HG03354 (cell line): ENCODE measurements around the gene NEK10.
"Not testable (repeated sequence)": the region's sequence is repeated elsewhere in the genome, so short reads cannot be mapped to it uniquely, and the experiment has no call there.

ENCODE experiments used
- ATAC-seq: cut with Tn5 transposase; IDR thresholded peaks from one replicate; pipeline ENCODE4 v1.9.1; 2021; ENCODE audit warnings: mild to moderate bottlenecking; ENCODE audit not compliant: unreplicated experiment, poor library complexity, severe bottlenecking

Gene NEK10

DNA sequence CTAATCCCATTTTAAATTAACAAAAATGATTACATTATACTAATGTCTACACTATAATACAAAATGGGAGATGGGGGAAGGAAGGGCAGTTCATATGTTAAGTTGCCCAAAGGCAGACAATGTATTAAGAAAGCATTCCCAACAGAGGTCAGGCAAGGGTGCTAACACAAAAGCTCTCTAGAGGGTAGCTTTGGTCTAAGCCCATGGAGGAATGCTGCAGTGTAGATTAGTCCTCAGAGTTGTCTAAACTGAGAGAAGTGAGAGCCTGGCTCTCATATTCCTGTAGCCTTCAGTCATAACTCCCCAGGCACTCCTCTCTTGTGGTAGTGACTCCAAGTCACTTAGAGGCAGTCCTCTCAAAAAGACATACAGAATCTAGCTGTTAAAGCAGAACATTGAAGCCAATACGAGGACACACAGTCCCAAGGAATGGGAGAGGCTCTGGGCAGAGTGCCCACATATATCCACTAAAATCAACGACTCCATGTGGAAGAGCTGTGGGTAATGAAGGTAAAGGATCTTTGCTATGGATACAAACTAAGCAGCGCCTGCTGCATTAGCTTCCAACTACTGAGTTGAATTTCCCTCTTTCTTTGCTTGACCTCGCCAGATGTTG is 14.5 kb downstream of the NEK10 start:
- ATAC-seq: no peak

DNA sequence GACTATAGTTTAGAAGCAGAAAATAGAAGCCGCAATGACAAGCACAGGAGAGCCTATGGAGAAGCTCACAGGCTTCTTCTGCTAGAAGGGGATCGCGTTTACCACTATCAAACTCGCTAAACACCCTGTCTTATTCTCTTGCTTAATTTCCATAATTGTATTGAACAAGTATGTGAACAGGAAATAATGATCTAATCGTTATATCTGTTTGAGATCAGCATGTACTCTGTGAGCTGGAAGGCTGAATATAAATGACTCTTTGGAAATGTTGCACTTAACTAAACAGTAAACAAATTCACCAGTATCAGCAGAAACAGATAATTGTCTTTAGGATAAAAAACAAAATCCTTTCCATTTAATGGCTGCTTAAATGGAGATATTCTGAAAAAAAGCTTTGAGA is 15.0 kb downstream of the NEK10 start:
- ATAC-seq: no peak

DNA sequence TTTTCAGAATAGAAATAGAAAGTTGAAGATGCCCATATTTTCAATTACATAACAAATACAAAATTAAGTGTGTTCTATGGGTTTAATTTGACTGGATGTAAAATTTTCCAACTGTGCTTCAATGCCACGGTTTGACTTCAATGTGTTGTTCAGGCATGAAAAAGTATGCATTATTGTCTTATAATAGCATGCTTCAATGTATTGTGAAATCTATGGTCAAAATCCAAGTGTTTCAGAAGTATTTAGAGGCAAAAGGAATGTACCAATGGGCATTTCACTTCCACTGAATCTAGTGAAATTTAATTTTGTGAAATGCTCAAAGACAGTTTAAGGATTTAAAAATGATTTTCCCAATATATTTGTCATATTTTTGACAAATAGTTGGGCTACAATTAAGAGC is 16.0 kb downstream of the NEK10 start:
- no peak for ATAC-seq

DNA sequence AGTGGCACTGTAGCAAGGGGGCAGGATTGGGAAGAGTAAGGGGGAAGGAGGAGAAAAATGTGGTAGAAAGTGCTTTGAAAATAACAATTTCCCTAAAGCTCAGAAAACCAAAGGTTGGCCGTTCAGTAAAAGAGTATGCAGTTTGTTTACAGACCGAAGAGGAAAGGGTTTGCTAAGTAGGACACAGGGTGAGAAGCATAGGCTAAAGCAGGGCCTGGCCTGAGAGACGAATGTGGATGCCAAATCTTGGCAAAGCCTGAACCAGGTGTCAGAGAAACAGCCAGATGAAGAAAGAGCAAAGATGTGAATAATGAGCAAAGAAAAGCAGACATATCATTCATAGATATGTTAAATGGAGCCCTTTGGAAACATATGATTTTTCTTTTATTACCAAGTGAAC is 17.1 kb downstream of the NEK10 start:
- ATAC-seq: no peak

DNA sequence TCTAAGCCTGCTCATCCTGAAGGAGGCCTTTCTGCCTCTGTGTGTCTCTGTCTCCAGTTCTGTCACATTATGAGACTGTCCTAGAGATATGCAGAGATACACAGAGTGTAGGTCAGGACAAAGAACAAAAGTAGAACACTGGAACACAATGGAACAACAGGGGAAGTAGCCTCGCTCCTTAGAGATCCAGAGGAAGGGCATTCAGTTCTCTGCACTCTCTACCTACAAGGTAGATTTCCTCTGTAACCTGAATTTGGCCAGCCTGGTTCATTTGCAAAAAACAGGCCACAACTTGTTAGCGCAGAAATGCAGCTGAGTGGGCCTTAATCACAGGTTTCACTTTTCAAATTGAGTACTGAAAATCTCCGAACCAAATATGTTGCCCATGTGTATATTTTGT is 19.4 kb downstream of the NEK10 start:
- peak; percentile 55 for ATAC-seq

DNA sequence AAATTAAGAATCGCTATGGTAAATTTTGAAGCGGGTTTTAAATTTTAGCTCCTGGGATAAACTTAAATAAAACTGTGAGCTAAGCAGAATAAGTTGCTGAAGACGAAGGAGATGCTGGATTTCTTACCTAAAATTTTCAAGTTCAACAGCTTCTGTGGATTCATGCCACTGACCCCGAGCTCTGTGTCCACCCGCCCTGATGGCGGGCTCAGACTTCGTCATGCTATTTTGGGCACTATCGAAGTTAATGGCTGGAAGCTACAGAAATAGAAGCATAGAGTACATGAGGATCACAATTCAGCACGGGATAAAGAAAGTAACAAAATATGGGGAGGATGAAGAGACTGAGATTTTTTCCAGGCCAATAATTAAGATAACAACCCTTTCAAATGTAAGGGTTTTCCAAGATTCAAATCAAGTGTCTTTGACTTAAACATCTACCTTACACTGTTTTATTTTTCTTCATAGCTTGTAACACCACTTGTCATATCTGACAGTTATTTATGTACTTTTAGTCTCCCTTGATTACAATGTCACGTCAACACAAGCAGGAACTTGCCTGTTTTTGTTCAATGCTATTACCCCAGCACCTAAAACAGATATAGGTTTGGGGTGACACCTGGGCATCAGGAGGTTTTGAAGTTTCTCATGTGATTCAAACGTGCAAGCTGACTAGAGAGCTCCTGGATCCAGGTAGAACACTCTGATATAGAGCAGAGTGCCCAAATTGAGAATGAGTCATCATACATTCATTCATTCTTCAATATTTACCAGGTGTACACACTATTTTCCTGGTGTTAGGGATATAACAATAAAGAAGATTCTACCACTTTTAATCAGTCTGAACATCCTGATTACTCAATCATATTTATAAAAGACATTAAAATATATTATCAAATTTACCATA is 23.0 kb downstream of the NEK10 start:
- ATAC-seq: no peak

DNA sequence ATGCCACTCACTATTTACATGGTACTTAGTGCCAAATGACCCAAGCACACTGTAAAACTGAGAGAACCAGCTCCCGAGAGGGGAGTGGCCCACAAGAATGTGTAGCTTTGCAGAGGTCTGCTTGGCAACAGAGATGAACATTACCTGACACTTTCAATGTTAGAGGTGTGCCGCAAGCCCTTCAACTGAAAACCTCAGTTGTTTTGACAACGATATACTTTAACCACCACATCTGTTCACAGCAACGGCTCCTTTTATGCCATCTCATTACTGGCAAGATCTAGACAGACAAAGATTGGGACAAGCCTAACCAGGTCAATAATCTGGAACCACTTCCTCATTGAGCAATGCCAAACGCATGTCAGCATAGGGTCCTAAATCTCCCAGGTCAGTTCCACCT is 23.7 kb downstream of the NEK10 start:
- ATAC-seq: peak; percentile 70

DNA sequence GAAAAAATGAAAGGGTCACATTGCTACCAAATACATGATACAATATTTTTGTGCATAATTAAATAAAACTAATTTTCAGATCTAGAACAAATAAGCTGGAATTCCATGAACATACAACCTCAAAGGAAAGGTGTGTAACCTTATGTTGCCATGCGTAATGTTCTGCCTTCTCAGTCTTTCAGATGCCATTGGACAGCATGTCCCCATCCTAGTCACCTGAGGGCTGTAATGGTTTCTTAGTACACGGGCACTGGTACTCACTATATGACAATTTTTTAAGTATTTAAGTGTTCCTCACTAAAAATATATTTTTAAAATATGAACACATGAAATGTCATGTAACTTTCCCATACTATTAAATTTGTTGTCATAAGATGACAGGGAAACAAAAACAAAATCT is 24.1 kb downstream of the NEK10 start:
- ATAC-seq: no peak

DNA sequence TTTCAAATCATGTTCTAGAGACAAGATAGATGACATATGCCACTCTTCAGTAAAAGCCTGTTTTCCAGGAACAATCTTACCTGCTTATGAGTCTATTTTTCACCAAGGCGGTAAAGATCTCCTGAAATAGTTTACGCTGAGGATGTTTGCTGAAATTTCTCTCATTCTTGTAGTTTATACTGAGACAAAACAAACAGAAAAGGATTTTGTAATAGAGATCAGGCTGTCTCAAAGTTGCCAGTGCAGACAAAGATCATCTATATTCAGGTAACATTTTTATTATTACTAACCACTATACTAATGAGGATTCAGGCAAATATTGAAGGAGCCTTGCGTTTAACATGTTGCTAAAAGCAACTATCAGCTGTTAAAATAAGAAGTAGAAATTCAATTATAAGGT is 25.0 kb downstream of the NEK10 start:
- no peak for ATAC-seq

DNA sequence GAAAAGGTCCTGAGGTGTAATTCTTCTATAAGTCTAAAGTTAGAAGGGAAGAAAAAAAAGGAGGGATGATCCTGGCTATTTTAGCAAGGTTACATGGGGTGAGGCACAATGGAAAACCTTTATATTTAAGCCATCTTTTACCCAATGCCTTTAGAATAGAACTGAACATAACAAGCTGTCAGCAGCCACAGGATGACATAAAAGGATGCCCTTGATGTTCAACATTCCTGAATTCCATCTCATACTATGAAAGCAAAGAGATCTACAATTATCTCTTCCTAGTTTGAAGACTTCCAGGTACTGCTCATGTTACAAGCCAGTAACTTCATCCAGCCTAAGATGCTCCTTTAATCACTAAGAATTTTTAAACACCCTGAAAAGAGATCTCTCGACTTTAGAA is 26.9 kb downstream of the NEK10 start:
- ATAC-seq: no peak

DNA sequence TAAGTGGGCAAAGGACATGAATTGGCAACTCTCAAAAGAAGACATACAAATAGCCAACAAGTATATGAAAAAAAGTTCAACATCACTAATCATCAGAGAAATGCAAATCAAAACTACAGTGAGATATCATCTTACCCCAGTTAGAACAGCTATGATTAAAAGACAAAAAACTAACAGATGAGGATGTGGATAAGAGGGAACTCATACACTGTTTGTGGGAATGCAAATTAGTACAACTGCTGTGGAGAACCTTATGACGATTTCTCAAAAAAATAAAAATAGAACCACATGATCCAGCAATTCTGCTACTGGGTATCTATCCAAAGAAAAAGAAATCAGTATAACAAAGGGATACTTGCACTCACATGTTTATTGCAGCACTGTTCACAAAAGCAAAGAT is 28.6 kb downstream of the NEK10 start:
- ATAC-seq: peak; percentile 92

DNA sequence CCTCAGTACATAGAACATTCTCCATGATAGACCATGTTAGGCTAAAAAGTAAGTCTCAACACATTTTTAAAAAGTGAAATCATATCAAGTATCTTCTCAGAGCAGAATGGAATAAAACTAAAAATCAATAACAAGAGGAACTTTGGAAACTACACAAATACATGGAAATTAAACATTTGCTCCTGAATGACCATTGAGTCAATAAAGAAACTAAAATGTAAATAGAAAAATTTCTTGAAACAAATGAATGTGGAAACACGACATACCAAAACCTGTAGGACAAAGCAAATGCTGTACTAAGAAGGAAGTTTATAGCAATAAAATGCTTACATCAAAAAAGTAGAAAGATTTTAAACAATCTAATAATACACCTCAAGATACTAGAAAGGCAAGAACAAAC is 33.6 kb downstream of the NEK10 start:
- ATAC-seq: no peak

DNA sequence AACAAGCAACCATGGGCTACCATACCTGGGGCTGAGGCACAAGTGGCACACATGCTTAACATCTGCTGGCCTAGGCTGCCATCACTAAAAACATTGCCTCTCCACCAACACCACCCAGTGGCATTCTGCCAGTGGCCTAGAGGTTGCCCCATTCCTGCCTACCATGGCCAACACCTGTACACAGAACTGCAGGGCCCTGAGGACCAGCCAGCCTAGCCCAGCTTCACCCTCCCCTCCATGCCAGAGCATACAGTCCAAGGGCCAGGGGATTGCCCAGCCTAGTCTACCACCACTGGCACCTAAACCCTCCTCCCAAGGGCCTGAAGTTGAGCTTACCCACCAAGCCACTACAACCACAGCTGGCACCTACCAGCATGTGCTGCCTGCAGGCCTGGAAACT is 35.3 kb downstream of the NEK10 start:
- ATAC-seq: no peak

DNA sequence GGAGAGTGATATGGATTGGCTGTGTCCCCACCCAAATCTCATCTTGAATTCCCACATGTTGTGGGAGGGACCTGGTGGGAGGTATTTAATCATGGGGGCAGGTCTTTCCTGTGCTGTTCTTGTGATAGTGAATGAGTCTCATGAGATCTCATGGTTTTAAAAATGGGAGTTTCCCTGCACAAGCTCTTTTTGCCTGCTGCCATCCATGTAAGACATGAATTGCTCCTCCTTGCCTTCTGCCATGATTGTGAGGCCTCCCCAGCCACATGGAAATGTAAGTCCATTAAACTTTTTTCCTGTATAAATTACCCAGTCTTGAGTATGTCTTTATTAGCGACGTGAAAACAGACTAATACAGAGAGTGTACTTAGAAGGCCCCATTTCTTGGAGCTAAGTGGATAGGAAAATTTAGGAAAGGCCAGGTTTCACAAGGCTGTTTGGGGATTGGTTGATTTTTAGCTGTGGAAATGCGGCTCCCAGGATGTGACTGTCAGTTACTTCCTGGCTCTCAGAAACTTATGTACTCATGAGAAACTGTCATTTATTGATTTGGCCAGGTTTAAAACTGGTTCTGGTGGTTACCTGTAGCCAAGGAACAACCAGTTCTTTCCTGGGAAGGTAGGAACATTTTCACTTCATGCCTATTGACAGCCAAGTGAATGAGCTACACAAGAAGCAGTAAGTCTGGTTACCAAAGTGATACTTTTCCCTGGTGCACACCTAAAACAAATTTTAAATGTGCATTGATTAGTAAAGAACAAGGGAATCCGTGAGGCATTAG is 40.0 kb downstream of the NEK10 start:
- not testable (repeated sequence) for ATAC-seq

DNA sequence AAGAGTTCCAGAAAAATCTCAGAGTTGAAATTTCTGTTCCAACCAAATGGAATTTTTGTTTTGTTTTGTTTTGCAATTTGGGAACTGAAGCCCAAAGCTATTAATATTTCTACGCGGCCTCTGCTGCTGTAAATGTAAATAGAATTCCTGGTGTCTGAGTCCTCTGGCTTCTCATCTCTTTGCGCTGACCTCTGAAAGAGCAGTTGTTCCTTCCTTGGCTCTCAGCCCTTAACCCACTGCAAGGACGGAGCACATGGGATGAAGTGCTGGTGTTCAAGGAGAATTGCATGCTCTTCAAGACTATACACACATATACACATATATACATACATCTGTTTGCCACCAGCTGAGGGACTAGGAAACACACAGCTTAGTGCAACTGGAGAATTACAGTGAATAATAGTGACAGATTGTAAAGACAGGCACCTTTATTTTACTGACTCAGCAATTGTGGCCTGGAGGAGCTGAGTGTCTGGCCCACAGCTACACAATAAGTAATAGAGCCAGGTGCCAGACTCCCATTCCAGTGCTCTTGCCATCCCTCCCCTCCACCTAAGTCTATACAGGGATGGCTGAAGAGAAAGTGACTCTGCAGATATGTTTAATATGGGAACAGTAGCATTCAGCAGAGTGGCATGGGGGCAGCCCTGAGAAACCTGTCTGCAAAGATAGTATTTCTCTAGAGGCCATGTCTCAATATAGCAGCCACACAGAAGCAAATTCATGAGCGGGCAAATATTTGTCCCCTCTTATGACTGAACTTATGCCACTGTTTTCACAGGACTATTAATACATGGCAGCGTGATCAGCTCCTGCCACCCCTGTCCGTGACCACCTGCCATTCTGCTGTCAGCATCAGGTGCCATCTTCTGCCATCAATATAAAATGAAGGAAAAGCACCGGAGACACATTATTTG is 42.3 kb downstream of the NEK10 start:
- ATAC-seq: no peak

DNA sequence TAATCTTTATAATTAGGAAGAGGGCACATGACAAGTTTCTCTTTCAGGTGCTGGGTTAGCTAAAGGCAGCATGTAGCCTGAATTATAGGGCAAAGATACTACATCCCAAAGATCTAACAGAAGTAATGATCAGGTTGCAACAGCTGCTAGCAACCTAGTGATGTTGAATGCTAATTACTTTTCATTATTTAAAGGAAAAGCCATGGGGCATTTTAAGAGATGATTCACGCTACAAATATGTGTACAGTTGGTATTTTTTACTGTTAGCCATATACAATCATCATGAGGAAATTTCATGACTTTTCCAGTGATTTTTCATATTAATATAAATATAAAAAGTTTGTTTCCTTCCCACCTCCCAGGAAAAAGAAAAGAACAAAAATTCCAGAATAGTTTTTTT is 43.0 kb downstream of the NEK10 start:
- no peak for ATAC-seq

DNA sequence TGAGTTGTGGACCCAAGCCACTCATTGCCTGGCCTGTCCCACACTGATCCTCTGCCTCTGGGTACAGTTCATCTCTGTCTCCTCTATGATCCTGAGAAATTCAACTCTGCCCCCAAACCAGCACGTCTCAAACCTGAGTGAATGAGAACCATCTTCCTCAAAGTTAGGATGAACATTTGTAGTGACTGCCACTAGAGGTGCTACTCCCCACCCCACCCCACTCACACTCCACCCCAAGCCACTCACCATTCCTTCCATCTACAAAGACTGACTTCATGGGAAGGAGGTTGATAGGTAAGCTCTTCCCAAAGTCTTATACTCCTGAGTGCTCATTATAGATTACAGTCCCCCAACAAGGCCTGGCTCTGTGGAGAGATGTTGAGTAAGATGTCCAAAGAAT is 43.8 kb downstream of the NEK10 start:
- ATAC-seq: no peak

DNA sequence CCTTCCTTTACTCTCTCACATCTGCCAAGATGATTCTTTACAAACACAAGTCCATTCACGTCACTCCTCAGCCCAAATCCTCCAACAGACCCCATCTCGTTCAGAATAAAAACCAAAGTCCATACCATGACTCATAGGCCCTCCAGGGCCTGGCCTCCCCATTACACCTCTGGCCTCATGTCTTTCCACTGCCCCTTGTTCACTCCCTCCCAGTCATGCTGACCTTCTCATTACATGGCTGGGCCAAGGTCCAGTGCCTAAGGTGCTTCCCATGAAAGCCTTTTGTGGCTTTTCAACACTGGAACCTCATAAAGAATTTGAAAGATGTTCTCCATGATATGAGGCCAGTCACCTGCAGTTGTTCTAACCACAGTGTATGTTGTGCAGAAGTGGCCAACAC is 44.5 kb downstream of the NEK10 start:
- no peak for ATAC-seq

DNA sequence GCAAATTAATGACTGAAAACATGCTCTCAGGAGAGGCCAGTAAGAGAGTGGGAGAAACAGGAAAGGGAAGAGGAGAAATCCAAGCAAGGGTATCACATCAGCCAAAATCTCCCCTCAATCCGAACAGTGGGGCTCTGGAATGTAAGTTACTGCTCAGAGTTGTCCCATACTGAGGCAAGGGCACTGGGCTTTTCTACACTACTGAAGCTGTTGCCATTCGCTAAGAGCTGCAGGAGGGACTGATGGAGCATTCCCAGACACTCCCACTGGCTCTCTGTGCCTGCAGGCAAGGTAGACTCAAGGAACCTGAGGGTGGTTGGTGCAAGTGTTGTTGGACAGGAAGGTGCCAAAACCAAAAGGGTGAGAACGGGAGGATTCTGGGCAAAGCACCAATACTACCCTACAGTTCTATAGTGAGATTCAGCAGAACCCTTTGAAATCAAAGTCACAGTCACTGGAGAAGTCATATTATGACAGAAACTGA is 46.1 kb downstream of the NEK10 start:
- no peak for ATAC-seq

DNA sequence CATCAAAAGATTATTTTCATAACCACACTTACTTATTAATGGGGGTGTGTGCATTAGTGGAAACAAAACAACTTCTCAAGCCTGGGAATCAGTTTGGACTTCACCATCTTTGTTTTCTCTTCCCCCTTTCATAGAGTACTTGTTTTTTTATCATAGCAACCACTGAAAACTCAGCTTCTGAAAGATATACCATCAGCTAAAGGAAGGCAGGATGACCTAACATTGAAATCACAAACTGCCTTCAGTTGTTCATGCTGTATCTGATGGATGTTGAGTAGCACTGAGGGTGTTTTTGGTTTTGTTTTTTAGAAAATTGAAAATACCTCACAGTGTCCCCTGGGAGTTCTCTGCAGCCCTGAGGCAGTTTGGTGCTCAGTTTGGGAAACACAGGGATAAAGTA is 46.5 kb downstream of the NEK10 start:
- ATAC-seq: no peak
